ENCODE data around the gene CDSN.

GRCh38 chr6:31090973-31091364, 29.3 kb downstream of the CDSN start:
- TF ChIP-seq, protein P1, sequence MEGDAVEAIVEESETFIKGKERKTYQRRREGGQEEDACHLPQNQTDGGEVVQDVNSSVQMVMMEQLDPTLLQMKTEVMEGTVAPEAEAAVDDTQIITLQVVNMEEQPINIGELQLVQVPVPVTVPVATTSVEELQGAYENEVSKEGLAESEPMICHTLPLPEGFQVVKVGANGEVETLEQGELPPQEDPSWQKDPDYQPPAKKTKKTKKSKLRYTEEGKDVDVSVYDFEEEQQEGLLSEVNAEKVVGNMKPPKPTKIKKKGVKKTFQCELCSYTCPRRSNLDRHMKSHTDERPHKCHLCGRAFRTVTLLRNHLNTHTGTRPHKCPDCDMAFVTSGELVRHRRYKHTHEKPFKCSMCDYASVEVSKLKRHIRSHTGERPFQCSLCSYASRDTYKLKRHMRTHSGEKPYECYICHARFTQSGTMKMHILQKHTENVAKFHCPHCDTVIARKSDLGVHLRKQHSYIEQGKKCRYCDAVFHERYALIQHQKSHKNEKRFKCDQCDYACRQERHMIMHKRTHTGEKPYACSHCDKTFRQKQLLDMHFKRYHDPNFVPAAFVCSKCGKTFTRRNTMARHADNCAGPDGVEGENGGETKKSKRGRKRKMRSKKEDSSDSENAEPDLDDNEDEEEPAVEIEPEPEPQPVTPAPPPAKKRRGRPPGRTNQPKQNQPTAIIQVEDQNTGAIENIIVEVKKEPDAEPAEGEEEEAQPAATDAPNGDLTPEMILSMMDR (IDR thresholded peaks at IDR 0.05): no peak
- TF ChIP-seq POLR2A (IDR thresholded peaks at IDR 0.05): no peak
